GM18502 (cell line): ENCODE data around the gene AIG1.
"Not testable (repeated sequence)": the region's sequence is repeated elsewhere in the genome, so short reads cannot be mapped to it uniquely, and the experiment has no call there.

Experiments
- ATAC-seq: cut with Tn5 transposase; IDR thresholded peaks from one replicate; pipeline ENCODE4 v1.9.1; 2021; ENCODE audit warnings: mild to moderate bottlenecking; ENCODE audit not compliant: unreplicated experiment, poor library complexity

Gene AIG1

GRCh38 chr6:143299253-143300166 is 238.8 kb downstream of the AIG1 start:
- no peak for ATAC-seq

- ATAC-seq = no peak
These were observed 240.5 kb downstream of the AIG1 start for GRCh38 chr6:143301188-143301587.

GRCh38 chr6:143307760-143308159 is 247.1 kb downstream of the AIG1 start:
- ATAC-seq = not testable (repeated sequence)

GRCh38 chr6:143313163-143313562 is 252.5 kb downstream of the AIG1 start:
- ATAC-seq = no peak

GRCh38 chr6:143321491-143322086 is 260.9 kb downstream of the AIG1 start:
- no peak for ATAC-seq

GRCh38 chr6:143322386-143322785 is 261.7 kb downstream of the AIG1 start:
- ATAC-seq = no peak

- no peak for ATAC-seq
These were observed 263.2 kb downstream of the AIG1 start for GRCh38 chr6:143323729-143324470.

GRCh38 chr6:143325379-143326140 is 264.9 kb downstream of the AIG1 start:
- no peak for ATAC-seq

GRCh38 chr6:143328876-143329275 is 268.2 kb downstream of the AIG1 start:
- no peak for ATAC-seq

- no peak for ATAC-seq
These were observed 268.6 kb downstream of the AIG1 start for GRCh38 chr6:143329323-143329722.

- ATAC-seq = no peak
These were observed 270.7 kb downstream of the AIG1 start for GRCh38 chr6:143331362-143331761.

GRCh38 chr6:143332153-143332845 is 271.6 kb downstream of the AIG1 start:
- ATAC-seq = no peak

GRCh38 chr6:143333081-143333480 is 272.4 kb downstream of the AIG1 start:
- no peak for ATAC-seq

GRCh38 chr6:143333749-143334520 is 273.2 kb downstream of the AIG1 start:
- no peak for ATAC-seq

- no peak for ATAC-seq
These were observed 275.2 kb downstream of the AIG1 start for GRCh38 chr6:143335865-143336264.

GRCh38 chr6:143336446-143337152 is 275.9 kb downstream of the AIG1 start:
- ATAC-seq = no peak

GRCh38 chr6:143337201-143337949 is 276.7 kb downstream of the AIG1 start:
- ATAC-seq = peak; percentile 69

GRCh38 chr6:143339223-143339622 is 278.5 kb downstream of the AIG1 start:
- ATAC-seq = no peak
